ENCODE measurements around the gene ABCC8.
A peak's percentile ranks its signal among the peaks of the same experiment; 100 is the strongest.

ABCC8 gene

GRCh38 chr11:17513853-17514252 lies 37.2 kb upstream of the ABCC8 start (continued):
- TF ChIP-seq, protein P1, sequence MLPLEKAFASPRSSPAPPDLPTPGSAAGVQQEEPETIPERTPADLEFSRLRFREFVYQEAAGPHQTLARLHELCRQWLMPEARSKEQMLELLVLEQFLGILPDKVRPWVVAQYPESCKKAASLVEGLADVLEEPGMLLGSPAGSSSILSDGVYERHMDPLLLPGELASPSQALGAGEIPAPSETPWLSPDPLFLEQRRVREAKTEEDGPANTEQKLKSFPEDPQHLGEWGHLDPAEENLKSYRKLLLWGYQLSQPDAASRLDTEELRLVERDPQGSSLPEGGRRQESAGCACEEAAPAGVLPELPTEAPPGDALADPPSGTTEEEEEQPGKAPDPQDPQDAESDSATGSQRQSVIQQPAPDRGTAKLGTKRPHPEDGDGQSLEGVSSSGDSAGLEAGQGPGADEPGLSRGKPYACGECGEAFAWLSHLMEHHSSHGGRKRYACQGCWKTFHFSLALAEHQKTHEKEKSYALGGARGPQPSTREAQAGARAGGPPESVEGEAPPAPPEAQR (tag by site-specific recombination; IDR thresholded peaks at IDR 0.05): no peak
- TF ChIP-seq ZNF777 (tag by site-specific recombination; IDR thresholded peaks at IDR 0.05; ENCODE audit: borderline replicate concordance) (no peak), TCF7L2 (IDR thresholded peaks at IDR 0.05; ENCODE audit: borderline replicate concordance, low read depth, low read length) (no peak), ZNF266 (tag by site-specific recombination; IDR thresholded peaks at IDR 0.05; ENCODE audit: low read depth) (no peak)

DNA sequence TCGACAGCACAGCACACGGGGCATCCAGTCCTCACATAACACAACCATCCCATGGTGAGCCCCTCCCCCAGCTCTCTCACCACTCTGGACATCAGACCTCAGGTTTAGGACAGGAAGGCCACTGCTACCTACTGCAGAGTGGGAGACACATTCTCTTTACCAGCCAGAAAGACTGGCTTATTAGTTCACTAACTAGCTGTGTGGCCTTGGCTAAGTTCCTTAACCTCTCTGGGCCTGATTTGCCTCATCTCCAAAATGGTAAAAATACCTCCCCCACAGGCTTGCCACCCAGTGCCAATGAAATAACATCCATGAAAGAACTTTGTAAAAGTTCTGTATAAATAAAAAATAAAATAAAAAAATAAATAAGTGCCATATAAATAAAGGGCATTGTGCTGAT lies 35.5 kb upstream of the ABCC8 start:
- Histone ChIP-seq H3K4me3 (ENCODE audit: low read depth, low read length) (no peak overlapping the region), H3K9me3 (ENCODE audit: control insufficient read depth, insufficient read depth, low read depth, low read length) (no peaks in the 10 kb centered on the region), H3K27ac (ENCODE audit: extremely low read depth, low read depth, low read length) (no peak overlapping the region), H3K4me1 (ENCODE audit: control insufficient read depth, insufficient read depth, low read length) (no peaks in the 10 kb centered on the region), H3K36me3 (ENCODE audit: control insufficient read depth in 2 of 2, insufficient read depth in 1 of 2, low read length in 2 of 2) (no peaks in the 10 kb centered on the region)
- ChIA-PET POLR2A (no interaction called here), CTCF (interaction anchor here (0.6 to 13.0 kb wide), 7 partner anchors 10 to 1591 kb away, joined by 3 to 318 read pairs (median 4); partner anchors contain the start of gene KCNJ11)
- TF ChIP-seq ZNF169 (tag by site-specific recombination; IDR thresholded peaks at IDR 0.05) (no peak), ZNF768 (tag by site-specific recombination; IDR thresholded peaks at IDR 0.05) (peak; percentile 66; the same call in 1 of the 2 replicates)

GRCh38 chr11:17511571-17511970 lies 34.9 kb upstream of the ABCC8 start:
- Histone ChIP-seq H3K27ac (ENCODE audit: extremely low read depth, low read depth, low read length) (no peak overlapping the region), H3K9me3 (ENCODE audit: control insufficient read depth, insufficient read depth, low read depth, low read length) (no peaks in the 10 kb centered on the region), H3K4me3 (ENCODE audit: low read depth, low read length) (no peak overlapping the region), H3K4me1 (ENCODE audit: control insufficient read depth, insufficient read depth, low read length) (no peaks in the 10 kb centered on the region), H3K36me3 (ENCODE audit: control insufficient read depth in 2 of 2, insufficient read depth in 1 of 2, low read length in 2 of 2) (no peaks in the 10 kb centered on the region)
- TF ChIP-seq ZNF274 (IDR thresholded peaks at IDR 0.05; ENCODE audit: low read length) (no peak), ZNF274 (tag by site-specific recombination; IDR thresholded peaks at IDR 0.05; ENCODE audit: borderline replicate concordance) (no peak), ZNF488 (tag by site-specific recombination; IDR thresholded peaks at IDR 0.05) (no peak), FEZF1 (tag by site-specific recombination; IDR thresholded peaks at IDR 0.05) (no peak), ZNF248 (tag by site-specific recombination; IDR thresholded peaks at IDR 0.05) (no peak), GFI1B (tag by site-specific recombination; IDR thresholded peaks at IDR 0.05) (no peak), ZNF404 (tag by site-specific recombination; IDR thresholded peaks at IDR 0.05) (no peak), ZNF146 (tag by site-specific recombination; IDR thresholded peaks at IDR 0.05) (no peak), GLI2 (tag by site-specific recombination; IDR thresholded peaks at IDR 0.05; ENCODE audit: borderline replicate concordance, low read depth) (no peak), ZNF645 (tag by site-specific recombination; IDR thresholded peaks at IDR 0.05) (no peak), BCL11B (tag by site-specific recombination; IDR thresholded peaks at IDR 0.05; ENCODE audit: low read depth) (no peak), ZNF707 (tag by site-specific recombination; IDR thresholded peaks at IDR 0.05) (no peak), ZBTB26 (tag by site-specific recombination; optimal IDR thresholded peaks at IDR 0.05) (no peak), ZNF571 (tag by site-specific recombination; IDR thresholded peaks at IDR 0.05) (no peak)
- TF ChIP-seq, protein P2, sequence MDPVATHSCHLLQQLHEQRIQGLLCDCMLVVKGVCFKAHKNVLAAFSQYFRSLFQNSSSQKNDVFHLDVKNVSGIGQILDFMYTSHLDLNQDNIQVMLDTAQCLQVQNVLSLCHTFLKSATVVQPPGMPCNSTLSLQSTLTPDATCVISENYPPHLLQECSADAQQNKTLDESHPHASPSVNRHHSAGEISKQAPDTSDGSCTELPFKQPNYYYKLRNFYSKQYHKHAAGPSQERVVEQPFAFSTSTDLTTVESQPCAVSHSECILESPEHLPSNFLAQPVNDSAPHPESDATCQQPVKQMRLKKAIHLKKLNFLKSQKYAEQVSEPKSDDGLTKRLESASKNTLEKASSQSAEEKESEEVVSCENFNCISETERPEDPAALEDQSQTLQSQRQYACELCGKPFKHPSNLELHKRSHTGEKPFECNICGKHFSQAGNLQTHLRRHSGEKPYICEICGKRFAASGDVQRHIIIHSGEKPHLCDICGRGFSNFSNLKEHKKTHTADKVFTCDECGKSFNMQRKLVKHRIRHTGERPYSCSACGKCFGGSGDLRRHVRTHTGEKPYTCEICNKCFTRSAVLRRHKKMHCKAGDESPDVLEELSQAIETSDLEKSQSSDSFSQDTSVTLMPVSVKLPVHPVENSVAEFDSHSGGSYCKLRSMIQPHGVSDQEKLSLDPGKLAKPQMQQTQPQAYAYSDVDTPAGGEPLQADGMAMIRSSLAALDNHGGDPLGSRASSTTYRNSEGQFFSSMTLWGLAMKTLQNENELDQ (tag by site-specific recombination; IDR thresholded peaks at IDR 0.05; ENCODE audit: low read depth): no peak
- TF ChIP-seq, protein P3, sequence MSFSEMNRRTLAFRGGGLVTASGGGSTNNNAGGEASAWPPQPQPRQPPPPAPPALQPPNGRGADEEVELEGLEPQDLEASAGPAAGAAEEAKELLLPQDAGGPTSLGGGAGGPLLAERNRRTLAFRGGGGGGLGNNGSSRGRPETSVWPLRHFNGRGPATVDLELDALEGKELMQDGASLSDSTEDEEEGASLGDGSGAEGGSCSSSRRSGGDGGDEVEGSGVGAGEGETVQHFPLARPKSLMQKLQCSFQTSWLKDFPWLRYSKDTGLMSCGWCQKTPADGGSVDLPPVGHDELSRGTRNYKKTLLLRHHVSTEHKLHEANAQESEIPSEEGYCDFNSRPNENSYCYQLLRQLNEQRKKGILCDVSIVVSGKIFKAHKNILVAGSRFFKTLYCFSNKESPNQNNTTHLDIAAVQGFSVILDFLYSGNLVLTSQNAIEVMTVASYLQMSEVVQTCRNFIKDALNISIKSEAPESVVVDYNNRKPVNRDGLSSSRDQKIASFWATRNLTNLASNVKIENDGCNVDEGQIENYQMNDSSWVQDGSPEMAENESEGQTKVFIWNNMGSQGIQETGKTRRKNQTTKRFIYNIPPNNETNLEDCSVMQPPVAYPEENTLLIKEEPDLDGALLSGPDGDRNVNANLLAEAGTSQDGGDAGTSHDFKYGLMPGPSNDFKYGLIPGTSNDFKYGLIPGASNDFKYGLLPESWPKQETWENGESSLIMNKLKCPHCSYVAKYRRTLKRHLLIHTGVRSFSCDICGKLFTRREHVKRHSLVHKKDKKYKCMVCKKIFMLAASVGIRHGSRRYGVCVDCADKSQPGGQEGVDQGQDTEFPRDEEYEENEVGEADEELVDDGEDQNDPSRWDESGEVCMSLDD (tag by site-specific recombination; IDR thresholded peaks at IDR 0.05): no peak
- TF ChIP-seq, protein P1 (tag by site-specific recombination; IDR thresholded peaks at IDR 0.05): no peak
- POLR2A ChIA-PET: no interaction called here
- CTCF ChIA-PET: interaction anchor here (0.6 to 13.0 kb wide), 9 partner anchors 11 to 1590 kb away, joined by 3 to 318 read pairs (median 4); partner anchors contain the start of gene KCNJ11
